RWPE2 (cell line): ENCODE results near the gene DSCAM.

ENCODE experiments used
- ATAC-seq: fragments of 200-7000 bp; cut with Tn5 transposase; 3 replicates; pipeline ENCODE4 v1.9.1; 2021; ENCODE audit warnings: low read depth
- DNase-seq: peaks from one replicate; pipeline ENCODE4 v3.0.0-alpha.2; 2020; ENCODE audit warnings: low spot score
- H3K27ac ChIP-seq: fragments of 450-650 bp; 2 replicates; pipeline ENCODE4 v1.5.1; 2017; ENCODE audit warnings: mild to moderate bottlenecking; ENCODE audit not compliant: poor library complexity, severe bottlenecking
- H3K27me3 ChIP-seq: fragments of 250-450 bp; sonication (Bioruptor Pico); 2 replicates; pipeline ENCODE4 v1.5.1; 2021; ENCODE audit warnings: mild to moderate bottlenecking, moderate library complexity; ENCODE audit not compliant: insufficient read depth, poor library complexity, severe bottlenecking
- H3K36me3 ChIP-seq: fragments of 250-450 bp; sonication (Bioruptor Pico); 2 replicates; pipeline ENCODE4 v1.5.1; 2020; ENCODE audit warnings: low read depth, mild to moderate bottlenecking, moderate library complexity
- H3K4me1 ChIP-seq: fragments of 250-450 bp; sonication (Bioruptor Pico); 2 replicates; pipeline ENCODE4 v1.5.1; 2021; ENCODE audit warnings: mild to moderate bottlenecking, moderate library complexity; ENCODE audit not compliant: insufficient read depth, poor library complexity, severe bottlenecking
- H3K4me3 ChIP-seq: fragments of 250-450 bp; sonication (Bioruptor Pico); 2 replicates; pipeline ENCODE4 v1.5.1; 2021; ENCODE audit warnings: mild to moderate bottlenecking, moderate library complexity; ENCODE audit not compliant: severe bottlenecking
- H3K9me3 ChIP-seq: fragments of 250-450 bp; sonication (Bioruptor Pico); 2 replicates; pipeline ENCODE4 v1.5.1; 2021; ENCODE audit warnings: mild to moderate bottlenecking, moderate library complexity; ENCODE audit not compliant: severe bottlenecking
- TF ChIP-seq, protein P1 (sequence below): fragments of 450-650 bp; IDR thresholded peaks from one replicate; pipeline ENCODE4 v1.5.1; 2017; ENCODE audit warnings: mild to moderate bottlenecking, moderate library complexity; ENCODE audit not compliant: poor library complexity, severe bottlenecking

DSCAM gene

GRCh38 chr21:40564318-40564717 lies 282.6 kb downstream of the DSCAM start:
- no peak for ATAC-seq

DNA sequence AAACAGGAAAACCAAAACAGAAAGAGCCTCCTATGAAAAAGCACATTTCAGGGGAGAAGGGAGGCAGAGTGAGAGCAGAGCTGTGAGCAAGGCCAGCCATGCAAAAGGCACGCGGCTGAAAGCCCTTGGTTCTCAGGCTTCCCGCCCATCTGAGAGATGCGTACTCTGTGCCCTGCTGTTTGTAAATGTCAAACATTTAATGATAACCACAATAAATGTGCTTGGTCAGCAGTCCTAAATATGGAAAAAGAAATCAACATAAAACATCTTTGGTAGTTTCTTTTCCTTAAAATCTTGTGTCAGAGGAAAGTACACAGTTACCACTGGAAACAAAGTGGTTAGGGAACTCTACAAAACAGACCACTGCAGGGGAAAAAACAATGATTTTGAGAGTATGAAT lies 283.1 kb downstream of the DSCAM start:
- Histone ChIP-seq H3K9me3 (no peaks in the 10 kb centered on the region), H3K4me1 (no peaks in the 10 kb centered on the region), H3K27me3 (no peaks in the 10 kb centered on the region), H3K27ac (no peak overlapping the region), H3K4me3 (no peak overlapping the region), H3K36me3 (no peaks in the 10 kb centered on the region)
- TF ChIP-seq, protein P1, sequence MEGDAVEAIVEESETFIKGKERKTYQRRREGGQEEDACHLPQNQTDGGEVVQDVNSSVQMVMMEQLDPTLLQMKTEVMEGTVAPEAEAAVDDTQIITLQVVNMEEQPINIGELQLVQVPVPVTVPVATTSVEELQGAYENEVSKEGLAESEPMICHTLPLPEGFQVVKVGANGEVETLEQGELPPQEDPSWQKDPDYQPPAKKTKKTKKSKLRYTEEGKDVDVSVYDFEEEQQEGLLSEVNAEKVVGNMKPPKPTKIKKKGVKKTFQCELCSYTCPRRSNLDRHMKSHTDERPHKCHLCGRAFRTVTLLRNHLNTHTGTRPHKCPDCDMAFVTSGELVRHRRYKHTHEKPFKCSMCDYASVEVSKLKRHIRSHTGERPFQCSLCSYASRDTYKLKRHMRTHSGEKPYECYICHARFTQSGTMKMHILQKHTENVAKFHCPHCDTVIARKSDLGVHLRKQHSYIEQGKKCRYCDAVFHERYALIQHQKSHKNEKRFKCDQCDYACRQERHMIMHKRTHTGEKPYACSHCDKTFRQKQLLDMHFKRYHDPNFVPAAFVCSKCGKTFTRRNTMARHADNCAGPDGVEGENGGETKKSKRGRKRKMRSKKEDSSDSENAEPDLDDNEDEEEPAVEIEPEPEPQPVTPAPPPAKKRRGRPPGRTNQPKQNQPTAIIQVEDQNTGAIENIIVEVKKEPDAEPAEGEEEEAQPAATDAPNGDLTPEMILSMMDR: no peak
- DNase-seq (no peak), ATAC-seq (no peak)

More at GRCh38 chr21:40564318-40564717, 282.6 kb downstream of the DSCAM start:
- Histone ChIP-seq H3K4me3 (no peak overlapping the region), H3K4me1 (no peaks in the 10 kb centered on the region), H3K27me3 (no peaks in the 10 kb centered on the region), H3K9me3 (no peaks in the 10 kb centered on the region), H3K27ac (no peak overlapping the region), H3K36me3 (no peaks in the 10 kb centered on the region)
- TF ChIP-seq, protein P1: no peak
- no peak for DNase-seq

DNA sequence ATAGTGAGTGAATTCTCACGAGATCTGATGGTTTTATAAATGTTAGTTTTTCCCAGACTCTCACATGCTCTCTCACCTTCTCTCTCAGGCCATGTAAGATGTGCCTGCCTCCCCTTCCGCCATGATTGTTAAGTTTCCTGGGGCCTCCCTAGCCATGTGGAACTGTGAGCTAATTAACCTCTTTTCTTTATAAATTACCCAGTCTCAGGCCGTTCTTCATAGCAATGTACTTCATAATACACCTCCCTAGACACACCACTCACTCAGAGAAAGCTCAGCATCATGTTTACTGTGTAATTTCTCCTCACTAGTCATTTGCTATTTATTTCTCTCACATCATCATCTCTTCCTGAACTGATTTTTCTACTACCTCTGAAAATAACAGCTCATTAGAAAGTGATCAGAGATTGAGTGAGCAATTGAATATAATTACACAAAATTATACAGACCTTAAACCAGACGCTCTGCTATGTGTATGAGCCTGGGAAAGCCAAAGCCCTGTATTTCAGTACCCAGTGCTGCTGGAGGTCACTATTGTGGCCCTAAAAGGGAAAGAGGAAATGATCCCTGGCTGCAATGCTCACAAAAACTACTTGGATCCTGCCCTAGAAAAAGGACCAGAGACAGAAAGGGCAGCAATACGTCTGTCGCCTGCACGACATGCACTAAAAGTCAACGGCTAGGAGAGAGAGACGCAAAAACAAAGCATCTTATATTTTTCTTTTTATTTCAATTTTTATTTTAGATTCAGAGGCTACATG lies 284.5 kb downstream of the DSCAM start:
- TF ChIP-seq, protein P1: no peak
- no peak for ATAC-seq

DNA sequence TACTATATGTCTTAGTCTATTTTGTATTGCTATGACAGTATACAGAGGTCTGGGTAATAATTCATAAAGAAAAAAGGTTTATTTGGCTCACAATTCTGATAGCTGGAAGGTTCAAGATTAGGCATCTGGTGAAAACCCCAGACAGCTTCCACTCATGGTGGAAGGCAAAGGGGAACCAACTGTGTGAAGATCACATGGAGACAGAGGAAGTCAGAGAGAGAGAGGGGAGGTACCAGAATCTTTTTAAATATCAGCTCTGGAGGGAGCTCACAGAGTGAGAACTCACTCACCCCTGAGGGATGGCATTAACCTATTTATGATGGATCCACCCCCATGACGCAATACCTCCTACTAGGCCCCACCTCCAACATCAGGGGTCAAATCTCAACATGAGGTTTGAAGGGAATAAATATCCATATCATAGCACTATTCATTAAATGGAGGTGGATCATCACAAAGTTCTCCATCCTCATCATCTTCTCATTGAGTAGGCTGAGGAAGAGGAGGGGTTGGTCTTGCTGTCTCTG lies 290.5 kb downstream of the DSCAM start:
- no peak for ATAC-seq
- Histone ChIP-seq H3K4me1 (no peaks in the 10 kb centered on the region), H3K9me3 (no peaks in the 10 kb centered on the region), H3K4me3 (no peak overlapping the region), H3K27me3 (no peaks in the 10 kb centered on the region), H3K36me3 (no peaks in the 10 kb centered on the region), H3K27ac (no peak overlapping the region)
- TF ChIP-seq, protein P1: no peak
- no peak for DNase-seq

More for the DNA sequence above, 284.5 kb downstream of the DSCAM start:
- no peak for DNase-seq
- no peaks in the 10 kb centered on the region for H3K4me1 ChIP-seq
- H3K9me3 ChIP-seq: no peaks in the 10 kb centered on the region
- H3K27ac ChIP-seq: no peak overlapping the region
- no peaks in the 10 kb centered on the region for H3K36me3 ChIP-seq
- H3K27me3 ChIP-seq: no peaks in the 10 kb centered on the region
- H3K4me3 ChIP-seq: no peak overlapping the region

DNA sequence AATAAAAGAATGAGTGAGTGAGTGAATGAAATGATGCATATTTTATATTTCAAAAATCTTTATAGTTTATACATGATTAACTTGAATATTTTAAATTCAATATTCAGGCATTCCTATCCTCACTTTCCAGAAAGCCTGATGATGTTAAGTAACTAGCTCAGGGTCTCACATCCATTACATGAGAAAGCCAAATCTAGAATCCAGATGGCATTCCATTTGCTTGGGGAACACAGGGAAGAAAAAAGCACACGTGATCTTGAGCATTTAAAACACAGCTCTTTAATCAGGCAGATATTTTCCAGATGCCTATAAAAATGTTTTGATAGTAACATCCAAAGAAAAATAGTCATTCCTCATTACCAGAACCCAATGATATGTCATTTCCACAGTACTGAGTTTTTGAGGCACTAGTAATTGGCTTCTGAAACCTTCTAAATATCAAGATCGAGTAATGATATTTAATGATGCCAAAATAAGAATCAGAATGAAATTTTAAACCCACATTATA lies 291.9 kb downstream of the DSCAM start:
- H3K9me3 ChIP-seq: no peaks in the 10 kb centered on the region
- no peaks in the 10 kb centered on the region for H3K27me3 ChIP-seq
- H3K4me3 ChIP-seq: no peak overlapping the region
- no peaks in the 10 kb centered on the region for H3K4me1 ChIP-seq
- no peak for ATAC-seq
- no peak overlapping the region for H3K27ac ChIP-seq
- no peak for DNase-seq
- TF ChIP-seq, protein P1: no peak
- no peaks in the 10 kb centered on the region for H3K36me3 ChIP-seq
